Uterus (tissue), 2 donors: ENCODE results near the gene HDAC1.

ENCODE experiments used
- CTCF ChIP-seq, 4 experiments: fragments of 200-600 bp in 2 of 4; fragments of 450-650 bp in 2 of 4; sonication (generic) in 2 of 4; IDR thresholded peaks; one replicate each; pipeline ENCODE4 v1.5.1; 2016 to 2019; ENCODE audit warnings: antibody characterized with exemption in 4 of 4, mild to moderate bottlenecking in 2 of 4, moderate library complexity in 1 of 4
- POLR2A ChIP-seq, 2 donors: fragments of 450-650 bp; IDR thresholded peaks; one replicate each; pipeline ENCODE4 v1.6.1; 2016; ENCODE audit warnings: antibody characterized with exemption in 2 of 2, mild to moderate bottlenecking in 1 of 2, moderate library complexity in 1 of 2

GRCh38 chr1:32289256-32289655 is 2.6 kb upstream of the HDAC1 start:
- TF ChIP-seq CTCF (IDR thresholded peaks at IDR 0.05) (no peak), POLR2A (IDR thresholded peaks at IDR 0.05) (no peak)
